Endodermal cell (in vitro differentiated cells): ENCODE results near the gene ZNF804A. TPM values are rescaled to one million over a fixed set of nuclear protein-coding genes. Genes with fewer than 3 reads are reported as not detected.

Source experiments
- DNase-seq: peaks from one replicate; pipeline ENCODE4 v3.0.0-alpha.2; 2017
- H3K27ac ChIP-seq: 2 replicates; pipeline ENCODE4 v1.5.1; 2013; ENCODE audit warnings: mild to moderate bottlenecking, low read depth, low read length, moderate library complexity
- H3K27me3 ChIP-seq: 2 replicates; pipeline ENCODE4 v1.6.1; 2013; ENCODE audit warnings: mild to moderate bottlenecking, low read length, moderate library complexity; ENCODE audit not compliant: insufficient read depth, control insufficient read depth, poor library complexity, severe bottlenecking
- H3K36me3 ChIP-seq: 2 replicates; pipeline ENCODE4 v1.7.0; 2013; ENCODE audit warnings: mild to moderate bottlenecking, low read length, moderate library complexity; ENCODE audit not compliant: control insufficient read depth, insufficient read depth
- H3K4me1 ChIP-seq: one replicate; pipeline ENCODE4 v1.7.0; 2013; ENCODE audit warnings: low read length; ENCODE audit not compliant: control insufficient read depth, insufficient read depth
- H3K4me3 ChIP-seq: 2 replicates; pipeline ENCODE4 v1.5.1; 2013; ENCODE audit warnings: mild to moderate bottlenecking, low read length, moderate library complexity
- H3K9ac ChIP-seq: 2 replicates; pipeline ENCODE4 v1.6.1; 2013; ENCODE audit warnings: mild to moderate bottlenecking, low read length, moderate library complexity; ENCODE audit not compliant: poor library complexity, severe bottlenecking; ENCODE audit errors: extremely low read depth
- H3K9me3 ChIP-seq: 2 replicates; pipeline ENCODE4 v1.6.1; 2013; ENCODE audit warnings: mild to moderate bottlenecking, low read length, moderate library complexity; ENCODE audit not compliant: control insufficient read depth
- H3K27ac Mint-ChIP-seq: 2 replicates; pipeline ENCODE4 v1.8.0; 2020; ENCODE audit warnings: mixed read lengths
- H3K27me3 Mint-ChIP-seq: 2 replicates; pipeline ENCODE4 v1.8.0; 2021; ENCODE audit warnings: mild to moderate bottlenecking, mixed read lengths; ENCODE audit not compliant: insufficient read depth
- H3K36me3 Mint-ChIP-seq: 2 replicates; pipeline ENCODE4 v1.8.0; 2020; ENCODE audit warnings: low read depth, mixed read lengths
- H3K4me1 Mint-ChIP-seq: 2 replicates; pipeline ENCODE4 v1.8.0; 2020; ENCODE audit warnings: mixed read lengths
- H3K4me3 Mint-ChIP-seq: 2 replicates; pipeline ENCODE4 v1.8.0; 2020; ENCODE audit warnings: mild to moderate bottlenecking, moderate library complexity, mixed read lengths
- H3K9me3 Mint-ChIP-seq: 2 replicates; pipeline ENCODE4 v1.8.0; 2020; ENCODE audit warnings: mild to moderate bottlenecking, mixed read lengths
- CTCF ChIP-seq: fragments of 200-600 bp; sonication (generic); conservative IDR thresholded peaks from 2 replicates; pipeline ENCODE4 v1.5.0; 2021; ENCODE audit warnings: antibody characterized with exemption, mild to moderate bottlenecking
- WGBS, 2 experiments: methylation state at CpG; one replicate each; pipeline versions ENCODE4 v1.1.5 to v1.1.7; 2013; ENCODE audit warnings: missing lambda C conversion rate in 2 of 2, mixed read lengths in 1 of 2; ENCODE audit not compliant: insufficient coverage in 1 of 2, insufficient read length in 1 of 2; 5-methylcytosine and 5-hydroxymethylcytosine counted together
- total RNA-seq, 2 donors: library from RNA; stranded (reverse); fragmentation: NEBNext Ultra II Directional in 1 of 2; extraction: Animal tissue kit (Norgen Biotek cat#: 25700) in 1 of 2; gene quantifications; 2 replicates in 1 of 2; 3 replicates in 1 of 2; pipeline ENCODE4 v1.2.1, GENCODE V29; 2021

Gene ZNF804A
- total RNA-seq, 2 donors from 2014 or later = 0.15 TPM; not detected in 1

- Mint-ChIP-seq H3K27me3 (no peaks in the 10 kb centered on the region), H3K4me3 (no peak overlapping the region), H3K9me3 (no peaks in the 10 kb centered on the region), H3K4me1 (no peaks in the 10 kb centered on the region), H3K27ac (no peak overlapping the region), H3K36me3 (no peaks in the 10 kb centered on the region)
- Histone ChIP-seq H3K27ac (no peak overlapping the region), H3K4me1 (no peaks in the 10 kb centered on the region), H3K4me3 (no peak overlapping the region), H3K36me3 (no peaks in the 10 kb centered on the region), H3K27me3 (no peaks in the 10 kb centered on the region), H3K9ac (no peak overlapping the region), H3K9me3 (no peaks in the 10 kb centered on the region)
- TF ChIP-seq CTCF = no peak
- DNase-seq = no peak
- WGBS, 2 experiments = 84% methylated on average over 3 to 5 of the region's 5 CpGs
Measured at GRCh38 chr2:184558713-184559464, 39.4 kb upstream of the ZNF804A start.

GRCh38 chr2:184560603-184561002 is 37.7 kb upstream of the ZNF804A start:
- Histone ChIP-seq H3K27ac (no peak overlapping the region), H3K27me3 (no peaks in the 10 kb centered on the region), H3K4me1 (no peaks in the 10 kb centered on the region), H3K9me3 (no peaks in the 10 kb centered on the region), H3K9ac (no peak overlapping the region), H3K4me3 (no peak overlapping the region), H3K36me3 (no peaks in the 10 kb centered on the region)
- Mint-ChIP-seq H3K27me3 (no peaks in the 10 kb centered on the region), H3K4me3 (no peak overlapping the region), H3K4me1 (no peaks in the 10 kb centered on the region), H3K36me3 (no peaks in the 10 kb centered on the region), H3K9me3 (no peaks in the 10 kb centered on the region), H3K27ac (no peak overlapping the region)
- 94 to 95% methylated on average over 9 to 17 of the region's 17 CpGs for WGBS, 2 experiments
- TF ChIP-seq CTCF = no peak
- no peak for DNase-seq

GRCh38 chr2:184562532-184562931 is 35.8 kb upstream of the ZNF804A start:
- H3K27me3 Mint-ChIP-seq = no peaks in the 10 kb centered on the region

More at GRCh38 chr2:184562532-184562931, 35.8 kb upstream of the ZNF804A start:
- no peak overlapping the region for H3K9ac ChIP-seq
- no peak for TF ChIP-seq CTCF
- Mint-ChIP-seq H3K27ac (no peak overlapping the region), H3K36me3 (no peaks in the 10 kb centered on the region), H3K4me3 (no peak overlapping the region), H3K9me3 (no peaks in the 10 kb centered on the region), H3K4me1 (no peaks in the 10 kb centered on the region)
- H3K9me3 ChIP-seq = no peaks in the 10 kb centered on the region
- no peaks in the 10 kb centered on the region for H3K36me3 ChIP-seq
- no peak overlapping the region for H3K4me3 ChIP-seq
- no peak for DNase-seq
- H3K4me1 ChIP-seq = no peaks in the 10 kb centered on the region
- no peaks in the 10 kb centered on the region for H3K27me3 ChIP-seq
- no peak overlapping the region for H3K27ac ChIP-seq
- 88 to 100% methylated on average over 1 to 2 of the region's 2 CpGs for WGBS, 2 experiments
